Keratinocyte (primary cell): ENCODE measurements around the gene PDGFRA.

Source experiments
- EZH2 ChIP-seq: IDR thresholded peaks from one replicate; pipeline ENCODE4 v1.6.1; 2012; ENCODE audit warnings: inconsistent platforms, mild to moderate bottlenecking, low read length, moderate library complexity
- TF ChIP-seq, protein P1 (sequence below), 3 experiments: IDR thresholded peaks in 1 of 3; conservative IDR thresholded peaks in 1 of 3; optimal IDR thresholded peaks in 1 of 3; 2 replicates in 2 of 3; 3 replicates in 1 of 3; pipeline versions ENCODE3 to v1.5.1; 2011; ENCODE audit warnings: low read length in 3 of 3, mild to moderate bottlenecking in 3 of 3, moderate library complexity in 2 of 3, control low read depth in 1 of 3, inconsistent platforms in 1 of 3; ENCODE audit not compliant: insufficient read depth in 2 of 3; ENCODE audit errors: extremely low read depth in 1 of 3

DNA sequence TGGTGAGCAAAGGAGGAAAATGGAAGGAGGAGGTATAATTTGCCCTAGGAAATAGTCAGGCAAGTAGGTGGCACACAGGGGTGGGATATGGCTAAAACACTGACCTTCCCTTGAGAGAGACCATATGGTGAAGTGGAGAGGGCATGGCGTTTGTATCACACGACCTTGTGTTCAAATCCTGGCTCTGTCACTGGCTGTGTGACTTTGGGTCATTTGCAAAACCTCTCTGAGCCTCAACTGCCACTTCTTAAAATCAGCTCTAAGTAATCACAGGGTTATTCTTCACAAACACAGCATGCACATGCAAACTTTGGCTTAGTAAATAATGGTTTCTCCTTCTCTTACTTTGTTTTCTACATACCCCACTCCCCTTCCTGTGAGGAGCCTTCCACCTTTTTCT is 8.7 kb downstream of the PDGFRA start:
- TF ChIP-seq, protein P1, sequence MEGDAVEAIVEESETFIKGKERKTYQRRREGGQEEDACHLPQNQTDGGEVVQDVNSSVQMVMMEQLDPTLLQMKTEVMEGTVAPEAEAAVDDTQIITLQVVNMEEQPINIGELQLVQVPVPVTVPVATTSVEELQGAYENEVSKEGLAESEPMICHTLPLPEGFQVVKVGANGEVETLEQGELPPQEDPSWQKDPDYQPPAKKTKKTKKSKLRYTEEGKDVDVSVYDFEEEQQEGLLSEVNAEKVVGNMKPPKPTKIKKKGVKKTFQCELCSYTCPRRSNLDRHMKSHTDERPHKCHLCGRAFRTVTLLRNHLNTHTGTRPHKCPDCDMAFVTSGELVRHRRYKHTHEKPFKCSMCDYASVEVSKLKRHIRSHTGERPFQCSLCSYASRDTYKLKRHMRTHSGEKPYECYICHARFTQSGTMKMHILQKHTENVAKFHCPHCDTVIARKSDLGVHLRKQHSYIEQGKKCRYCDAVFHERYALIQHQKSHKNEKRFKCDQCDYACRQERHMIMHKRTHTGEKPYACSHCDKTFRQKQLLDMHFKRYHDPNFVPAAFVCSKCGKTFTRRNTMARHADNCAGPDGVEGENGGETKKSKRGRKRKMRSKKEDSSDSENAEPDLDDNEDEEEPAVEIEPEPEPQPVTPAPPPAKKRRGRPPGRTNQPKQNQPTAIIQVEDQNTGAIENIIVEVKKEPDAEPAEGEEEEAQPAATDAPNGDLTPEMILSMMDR (optimal IDR thresholded peaks at IDR 0.05 in 1 of 3, IDR thresholded peaks at IDR 0.05 in 1 of 3, conservative IDR thresholded peaks at IDR 0.05 in 1 of 3; ENCODE audit: extremely low read depth in 1 of 3, insufficient read depth in 2 of 3, low read length in 3 of 3), result no peak
- no peak for TF ChIP-seq EZH2
